H9 (cell line): Measurements from ENCODE around the gene IMPDH2. TPM values are rescaled to one million over a fixed set of nuclear protein-coding genes. Genes with fewer than 3 reads are reported as not detected.

Source experiments
- DNase-seq: peaks from one replicate; pipeline ENCODE4 v3.0.0-alpha.2; 2017
- H2AFZ ChIP-seq: one replicate; pipeline ENCODE4 v1.6.1; 2013; ENCODE audit warnings: mild to moderate bottlenecking, low read length, control low read depth, moderate library complexity
- H2AK5ac ChIP-seq: 2 replicates; pipeline ENCODE4 v1.6.1; 2013; ENCODE audit warnings: low read length, control low read depth, mixed read lengths; ENCODE audit not compliant: insufficient read length
- H2BK120ac ChIP-seq: one replicate; pipeline ENCODE4 v1.6.1; 2013; ENCODE audit warnings: low read depth, mild to moderate bottlenecking, low read length, control low read depth, inconsistent platforms; ENCODE audit not compliant: poor library complexity, severe bottlenecking
- H2BK12ac ChIP-seq: 2 replicates; pipeline ENCODE4 v1.6.1; 2013; ENCODE audit warnings: low read length, control low read depth, mixed read lengths, low read depth; ENCODE audit not compliant: insufficient read length
- H2BK15ac ChIP-seq: 2 replicates; pipeline ENCODE4 v1.6.1; 2013; ENCODE audit warnings: low read depth, low read length, control low read depth
- H2BK20ac ChIP-seq: one replicate; pipeline ENCODE4 v1.6.1; 2013; ENCODE audit warnings: low read depth, mild to moderate bottlenecking, low read length, control low read depth, inconsistent platforms; ENCODE audit not compliant: poor library complexity, severe bottlenecking
- H2BK5ac ChIP-seq: 2 replicates; pipeline ENCODE4 v1.6.1; 2013; ENCODE audit warnings: low read length, control low read depth, mixed read lengths; ENCODE audit not compliant: insufficient read length
- H3K14ac ChIP-seq: 2 replicates; pipeline ENCODE4 v1.6.1; 2013; ENCODE audit warnings: low read length, control low read depth; ENCODE audit not compliant: insufficient read depth
- H3K18ac ChIP-seq: 2 replicates; pipeline ENCODE4 v1.6.1; 2013; ENCODE audit warnings: low read depth, mild to moderate bottlenecking, mixed read lengths, low read length, control low read depth; ENCODE audit not compliant: insufficient read length
- H3K23ac ChIP-seq: 2 replicates; pipeline ENCODE4 v1.6.1; 2013; ENCODE audit warnings: low read length, control low read depth, mixed read lengths, low read depth; ENCODE audit not compliant: insufficient read length
- H3K23me2 ChIP-seq: 2 replicates; pipeline ENCODE4 v1.6.1; 2013; ENCODE audit warnings: low read depth, mild to moderate bottlenecking, mixed read lengths, low read length, control low read depth; ENCODE audit not compliant: insufficient read length, poor library complexity, severe bottlenecking
- H3K27ac ChIP-seq: 2 replicates; pipeline ENCODE4 v1.5.1; 2013; ENCODE audit warnings: low read length, control low read depth, mixed read lengths, low read depth; ENCODE audit not compliant: insufficient read length
- H3K27me3 ChIP-seq: 2 replicates; pipeline ENCODE4 v1.6.1; 2013; ENCODE audit warnings: low read length, control low read depth, inconsistent platforms; ENCODE audit not compliant: insufficient read depth
- H3K4ac ChIP-seq: 2 replicates; pipeline ENCODE4 v1.6.1; 2013; ENCODE audit warnings: low read depth, mild to moderate bottlenecking, control low read depth, inconsistent platforms, low read length, moderate library complexity
- H3K4me1 ChIP-seq: 2 replicates; pipeline ENCODE4 v1.6.1; 2013; ENCODE audit warnings: low read length, control low read depth, inconsistent platforms; ENCODE audit not compliant: insufficient read depth
- H3K4me2 ChIP-seq: 2 replicates; pipeline ENCODE4 v1.6.1; 2013; ENCODE audit warnings: low read length, control low read depth, mixed read lengths; ENCODE audit not compliant: insufficient read length, insufficient read depth
- H3K56ac ChIP-seq: 2 replicates; pipeline ENCODE4 v1.6.1; 2013; ENCODE audit warnings: low read depth, mild to moderate bottlenecking, mixed read lengths, low read length, control low read depth; ENCODE audit not compliant: insufficient read length
- H3K79me1 ChIP-seq: 2 replicates; pipeline ENCODE4 v1.6.1; 2013; ENCODE audit warnings: low read depth, mild to moderate bottlenecking, moderate library complexity, low read length, control low read depth, inconsistent platforms; ENCODE audit not compliant: insufficient read depth, poor library complexity, severe bottlenecking
- H3K79me2 ChIP-seq: 2 replicates; pipeline ENCODE4 v1.6.1; 2013; ENCODE audit warnings: low read length, control low read depth, inconsistent platforms; ENCODE audit not compliant: insufficient read depth
- H3K9ac ChIP-seq: 2 replicates; pipeline ENCODE4 v1.6.1; 2013; ENCODE audit warnings: low read length, control low read depth, mixed read lengths; ENCODE audit not compliant: insufficient read length; ENCODE audit errors: extremely low read depth
- H3K9me3 ChIP-seq: one replicate; pipeline ENCODE4 v1.6.1; 2013; ENCODE audit warnings: low read depth, low read length, inconsistent platforms; ENCODE audit not compliant: control insufficient read depth
- H3T11ph ChIP-seq: one replicate; pipeline ENCODE4 v1.6.1; 2013; ENCODE audit warnings: mild to moderate bottlenecking, low read length, control low read depth, inconsistent platforms
- H4K20me1 ChIP-seq: one replicate; pipeline ENCODE4 v1.6.1; 2013; ENCODE audit not compliant: control insufficient read depth, insufficient read length, insufficient read depth
- H4K5ac ChIP-seq: 2 replicates; pipeline ENCODE4 v1.6.1; 2013; ENCODE audit warnings: low read depth, mild to moderate bottlenecking, mixed read lengths, low read length, control low read depth; ENCODE audit not compliant: insufficient read length
- H4K8ac ChIP-seq: replicated peaks from 2 replicates; pipeline ENCODE4 v1.6.1; 2013; ENCODE audit warnings: low read length, control low read depth, mixed read lengths, low read depth; ENCODE audit not compliant: insufficient read length
- H4K91ac ChIP-seq: 2 replicates; pipeline ENCODE4 v1.6.1; 2013; ENCODE audit warnings: low read depth, mild to moderate bottlenecking, moderate library complexity, mixed read lengths, low read length, control low read depth; ENCODE audit not compliant: insufficient read length
- H3K27ac Mint-ChIP-seq, 3 experiments: 2 replicates in 2 of 3; 3 replicates in 1 of 3; pipeline ENCODE4 v1.8.0; 2020 to 2021; ENCODE audit warnings: mixed read lengths in 3 of 3, mild to moderate bottlenecking in 1 of 3, moderate library complexity in 1 of 3
- H3K27me3 Mint-ChIP-seq: 2 replicates; pipeline ENCODE4 v1.8.0; 2021; ENCODE audit warnings: low read depth, mild to moderate bottlenecking, moderate library complexity, mixed read lengths
- H3K36me3 Mint-ChIP-seq, 3 experiments: 2 replicates in 2 of 3; 3 replicates in 1 of 3; pipeline ENCODE4 v1.8.0; 2020 to 2021; ENCODE audit warnings: low read depth in 3 of 3, mixed read lengths in 3 of 3; ENCODE audit not compliant: insufficient read depth in 1 of 3
- H3K4me1 Mint-ChIP-seq, 2 experiments: 2 replicates each; pipeline ENCODE4 v1.8.0; 2020; ENCODE audit warnings: mixed read lengths in 2 of 2
- H3K4me3 Mint-ChIP-seq, 2 experiments: 2 replicates in 1 of 2; 3 replicates in 1 of 2; pipeline ENCODE4 v1.8.0; 2020 to 2021; ENCODE audit warnings: mild to moderate bottlenecking in 2 of 2, mixed read lengths in 2 of 2, moderate library complexity in 1 of 2
- H3K9me3 Mint-ChIP-seq, 2 experiments: 2 replicates in 1 of 2; 3 replicates in 1 of 2; pipeline ENCODE4 v1.8.0; 2020; ENCODE audit warnings: mild to moderate bottlenecking in 2 of 2, mixed read lengths in 2 of 2, moderate library complexity in 1 of 2
- WGBS: extraction: QIAGEN DNeasy Blood & Tissue Kit; methylation state at CpG from one replicate; pipeline ENCODE4 v1.1.7; 2013; ENCODE audit warnings: missing lambda C conversion rate, low lambda C conversion rate, mixed read lengths; ENCODE audit not compliant: insufficient read length; ENCODE audit errors: extremely low coverage; 5-methylcytosine and 5-hydroxymethylcytosine counted together
- total RNA-seq: library from RNA; stranded (reverse); gene quantifications from 2 replicates; pipeline ENCODE4 v1.2.1, GENCODE V29; 2021
- TF ChIP-seq, protein P1 (sequence below): fragments of 200-600 bp; sonication (generic); conservative IDR thresholded peaks from 3 replicates; pipeline ENCODE4 v1.8.0; 2021; ENCODE audit warnings: antibody characterized with exemption, mild to moderate bottlenecking

IMPDH2 gene
- total RNA-seq, 1 experiment from 2014 or later: 408 TPM

DNA sequence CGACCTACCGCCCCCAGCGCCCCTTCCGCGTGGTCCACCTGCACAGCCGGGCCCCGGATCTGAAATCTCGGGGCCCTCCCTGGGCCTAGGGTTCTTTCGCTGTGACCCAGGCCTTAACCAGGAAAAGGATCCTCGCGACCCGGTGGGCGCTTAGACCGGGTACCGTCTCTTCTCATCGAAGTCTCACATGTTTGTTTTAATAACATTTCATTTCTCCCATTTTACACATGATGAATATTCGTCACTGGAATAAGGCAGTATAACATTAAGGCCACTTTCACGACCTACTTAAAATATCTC is 10.5 kb downstream of the IMPDH2 start:
- Histone ChIP-seq H3T11ph (no peak overlapping the region), H3K14ac (no peak overlapping the region), H4K20me1 (peaks cover 2% of the 10 kb centered on the region), H2AFZ (no peak overlapping the region), H3K23me2 (peaks cover 22% of the 10 kb centered on the region), H2BK5ac (no peak overlapping the region), H2BK120ac (no peak overlapping the region), H3K79me2 (no peaks in the 10 kb centered on the region), H3K9me3 (no peaks in the 10 kb centered on the region), H3K4me1 (no peaks in the 10 kb centered on the region), H2BK20ac (no peak overlapping the region), H2BK15ac (no peak overlapping the region), H3K4ac (no peak overlapping the region), H3K9ac (no peak overlapping the region), H4K5ac (no peak overlapping the region), H3K56ac (no peak overlapping the region), H4K91ac (no peak overlapping the region), H3K18ac (no peak overlapping the region), H3K27ac (no peak overlapping the region), H3K23ac (no peak overlapping the region), H4K8ac (no peak overlapping the region), H3K79me1 (no peaks in the 10 kb centered on the region), H2AK5ac (no peak overlapping the region), H2BK12ac (no peak overlapping the region), H3K27me3 (no peaks in the 10 kb centered on the region), H3K4me2 (peak overlapping the region; percentile 37)
- Mint-ChIP-seq H3K27ac (peak overlapping the region; percentile 38 to 87 (median 42); a peak in 6 of 7 replicates), H3K4me3 (peak overlapping the region; percentile 91 to 95), H3K27me3 (no peaks in the 10 kb centered on the region), H3K36me3 (peaks cover 21 to 43% (median 37%) of the 10 kb centered on the region in 3 experiments), H3K9me3 (no peaks in the 10 kb centered on the region), H3K4me1 (peaks cover 27 to 28% of the 10 kb centered on the region in 2 experiments)
- no peak for DNase-seq
- TF ChIP-seq, protein P1, sequence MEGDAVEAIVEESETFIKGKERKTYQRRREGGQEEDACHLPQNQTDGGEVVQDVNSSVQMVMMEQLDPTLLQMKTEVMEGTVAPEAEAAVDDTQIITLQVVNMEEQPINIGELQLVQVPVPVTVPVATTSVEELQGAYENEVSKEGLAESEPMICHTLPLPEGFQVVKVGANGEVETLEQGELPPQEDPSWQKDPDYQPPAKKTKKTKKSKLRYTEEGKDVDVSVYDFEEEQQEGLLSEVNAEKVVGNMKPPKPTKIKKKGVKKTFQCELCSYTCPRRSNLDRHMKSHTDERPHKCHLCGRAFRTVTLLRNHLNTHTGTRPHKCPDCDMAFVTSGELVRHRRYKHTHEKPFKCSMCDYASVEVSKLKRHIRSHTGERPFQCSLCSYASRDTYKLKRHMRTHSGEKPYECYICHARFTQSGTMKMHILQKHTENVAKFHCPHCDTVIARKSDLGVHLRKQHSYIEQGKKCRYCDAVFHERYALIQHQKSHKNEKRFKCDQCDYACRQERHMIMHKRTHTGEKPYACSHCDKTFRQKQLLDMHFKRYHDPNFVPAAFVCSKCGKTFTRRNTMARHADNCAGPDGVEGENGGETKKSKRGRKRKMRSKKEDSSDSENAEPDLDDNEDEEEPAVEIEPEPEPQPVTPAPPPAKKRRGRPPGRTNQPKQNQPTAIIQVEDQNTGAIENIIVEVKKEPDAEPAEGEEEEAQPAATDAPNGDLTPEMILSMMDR: 0 out of 3 replicates have a peak, but pooled peaks have one; percentile 3
- no CpG with 5 or more reads among the region's 18 CpGs for WGBS
